Astrocyte (in vitro differentiated cells and primary cell): ENCODE results near the gene TNP2. TPM values are rescaled to one million over a fixed set of nuclear protein-coding genes. Genes with fewer than 3 reads are reported as not detected.

Experiments used
- DNase-seq: peaks from one replicate; pipeline ENCODE4 v3.0.0-alpha.2; 2010; ENCODE audit warnings: low read depth
- FAIRE-seq: peaks from 2 replicates; lab custom pipeline; 2011; peaks lifted over from hg19 to GRCh38; lab: Jason Lieb, UNC
- H2AFZ ChIP-seq: 2 replicates; pipeline ENCODE4 v1.6.0; 2012; ENCODE audit warnings: low read depth, low read length, inconsistent platforms
- H3K27ac ChIP-seq: 2 replicates; pipeline ENCODE4 v1.5.1; 2011; ENCODE audit warnings: low read depth, low read length, inconsistent platforms
- H3K27me3 ChIP-seq: 2 replicates; pipeline ENCODE4 v1.6.0; 2011; ENCODE audit warnings: low read length, inconsistent platforms; ENCODE audit not compliant: insufficient read depth
- H3K36me3 ChIP-seq: 2 replicates; pipeline ENCODE4 v1.5.1; 2011; ENCODE audit warnings: low read length, inconsistent platforms; ENCODE audit not compliant: insufficient read depth
- H3K4me1 ChIP-seq: 2 replicates; pipeline ENCODE4 v1.5.1; 2011; ENCODE audit warnings: low read length, inconsistent platforms; ENCODE audit not compliant: insufficient read depth
- H3K4me2 ChIP-seq: 2 replicates; pipeline ENCODE4 v1.6.0; 2012; ENCODE audit warnings: low read length, inconsistent platforms
- H3K4me3 ChIP-seq: 2 replicates; pipeline ENCODE4 v1.5.1; 2011; ENCODE audit warnings: low read depth, mild to moderate bottlenecking, low read length, inconsistent platforms; ENCODE audit not compliant: insufficient read depth
- H3K79me2 ChIP-seq: 2 replicates; pipeline ENCODE4 v1.6.0; 2012; ENCODE audit warnings: mild to moderate bottlenecking, low read length, inconsistent platforms; ENCODE audit not compliant: insufficient read depth
- H3K9ac ChIP-seq: 2 replicates; pipeline ENCODE4 v1.6.0; 2012; ENCODE audit warnings: mild to moderate bottlenecking, low read length, inconsistent platforms
- H3K9me3 ChIP-seq: 2 replicates; pipeline ENCODE4 v1.5.1; 2012; ENCODE audit warnings: low read depth, mild to moderate bottlenecking, low read length, inconsistent platforms; ENCODE audit not compliant: insufficient read depth
- H4K20me1 ChIP-seq: 2 replicates; pipeline ENCODE4 v1.6.0; 2012; ENCODE audit warnings: low read length, inconsistent platforms; ENCODE audit not compliant: insufficient read depth
- H3K27ac Mint-ChIP-seq: one replicate; pipeline ENCODE4 v1.8.0; 2021; ENCODE audit warnings: mild to moderate bottlenecking, mixed read lengths; ENCODE audit not compliant: unreplicated experiment
- H3K27me3 Mint-ChIP-seq: one replicate; pipeline ENCODE4 v1.8.0; 2021; ENCODE audit warnings: low read depth, mixed read lengths; ENCODE audit not compliant: unreplicated experiment
- H3K36me3 Mint-ChIP-seq: one replicate; pipeline ENCODE4 v1.8.0; 2021; ENCODE audit warnings: low read depth, mixed read lengths; ENCODE audit not compliant: unreplicated experiment
- H3K4me1 Mint-ChIP-seq: one replicate; pipeline ENCODE4 v1.8.0; 2021; ENCODE audit warnings: low read depth, mixed read lengths; ENCODE audit not compliant: unreplicated experiment
- H3K4me3 Mint-ChIP-seq: one replicate; pipeline ENCODE4 v1.8.0; 2021; ENCODE audit warnings: mild to moderate bottlenecking, moderate library complexity, mixed read lengths; ENCODE audit not compliant: unreplicated experiment
- H3K9me3 Mint-ChIP-seq: one replicate; pipeline ENCODE4 v1.8.0; 2021; ENCODE audit warnings: mild to moderate bottlenecking, mixed read lengths; ENCODE audit not compliant: unreplicated experiment
- EZH2 ChIP-seq: IDR thresholded peaks from 2 replicates; pipeline ENCODE4 v1.6.1; 2012; ENCODE audit warnings: mild to moderate bottlenecking, low read length, inconsistent platforms; ENCODE audit not compliant: insufficient read depth
- total RNA-seq: library from RNA; stranded (reverse); gene quantifications from 2 replicates; pipeline ENCODE4 v1.2.1, GENCODE V29; 2021
- TF ChIP-seq, protein P1 (sequence below): IDR thresholded peaks from 2 replicates; pipeline ENCODE4 v1.5.1; 2011; ENCODE audit warnings: low read depth, mild to moderate bottlenecking, inconsistent platforms, low read length, moderate library complexity; ENCODE audit not compliant: insufficient read depth

TNP2 gene
- total RNA-seq, 1 donor from 2014 or later, result not detected

DNA sequence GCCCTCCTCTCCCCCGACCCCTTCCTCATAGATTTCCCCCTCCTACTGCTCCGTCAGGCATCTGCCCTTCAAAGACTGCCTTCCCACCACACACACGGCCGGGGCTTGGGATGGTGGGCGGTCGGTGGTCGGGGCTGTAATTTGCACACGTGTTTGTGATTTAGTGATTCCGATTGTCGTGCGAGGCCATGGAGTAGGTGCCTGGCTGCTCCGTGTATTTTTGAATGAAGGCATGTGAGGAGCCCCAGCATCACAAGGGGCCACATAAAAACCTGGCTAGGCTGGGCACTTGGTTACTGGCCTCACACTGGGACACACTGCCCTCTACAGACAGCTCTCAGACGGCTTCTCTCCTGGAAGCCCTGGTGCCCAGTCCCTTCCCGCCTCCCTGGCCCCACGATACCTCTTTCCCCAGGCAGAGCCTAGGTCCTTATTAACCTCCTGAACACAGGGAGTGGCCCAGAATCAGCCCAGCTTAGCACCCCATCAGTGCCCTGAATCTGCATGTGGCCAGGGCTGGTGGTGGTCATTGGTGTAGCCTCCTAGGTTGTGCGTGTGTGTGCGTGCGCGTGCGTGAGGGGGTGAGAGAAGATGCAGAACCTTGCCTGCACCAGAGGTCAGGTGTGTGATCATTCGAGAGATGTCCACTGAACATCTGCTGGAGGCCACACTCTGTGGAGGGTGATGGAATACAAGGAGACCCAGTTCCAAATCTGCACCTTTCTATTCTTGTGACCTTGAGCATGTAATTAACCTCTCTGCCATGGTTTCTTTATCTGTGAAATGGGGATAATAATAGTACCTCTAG, 11.8 kb downstream of the TNP2 start:
- DNase-seq (peak; percentile 57), FAIRE-seq (no peak)
- Histone ChIP-seq H3K9ac (peak overlapping the region; percentile 95), H2AFZ (peak overlapping the region; percentile 6), H3K36me3 (no peaks in the 10 kb centered on the region), H3K27me3 (no peaks in the 10 kb centered on the region), H3K4me3 (peak overlapping the region; percentile 88), H3K4me1 (peaks cover 32% of the 10 kb centered on the region), H3K9me3 (no peaks in the 10 kb centered on the region), H4K20me1 (peaks cover 31% of the 10 kb centered on the region), H3K4me2 (peak overlapping the region; percentile 89), H3K27ac (peak overlapping the region; percentile 95), H3K79me2 (peaks cover 29% of the 10 kb centered on the region)
- Mint-ChIP-seq H3K27me3 (peaks cover 21% of the 10 kb centered on the region), H3K9me3 (no peaks in the 10 kb centered on the region), H3K27ac (peak overlapping the region; percentile 96), H3K36me3 (peaks cover 2% of the 10 kb centered on the region), H3K4me3 (peak overlapping the region; percentile 83), H3K4me1 (peaks cover 18% of the 10 kb centered on the region)
- TF ChIP-seq EZH2, result no peak
- TF ChIP-seq, protein P1, sequence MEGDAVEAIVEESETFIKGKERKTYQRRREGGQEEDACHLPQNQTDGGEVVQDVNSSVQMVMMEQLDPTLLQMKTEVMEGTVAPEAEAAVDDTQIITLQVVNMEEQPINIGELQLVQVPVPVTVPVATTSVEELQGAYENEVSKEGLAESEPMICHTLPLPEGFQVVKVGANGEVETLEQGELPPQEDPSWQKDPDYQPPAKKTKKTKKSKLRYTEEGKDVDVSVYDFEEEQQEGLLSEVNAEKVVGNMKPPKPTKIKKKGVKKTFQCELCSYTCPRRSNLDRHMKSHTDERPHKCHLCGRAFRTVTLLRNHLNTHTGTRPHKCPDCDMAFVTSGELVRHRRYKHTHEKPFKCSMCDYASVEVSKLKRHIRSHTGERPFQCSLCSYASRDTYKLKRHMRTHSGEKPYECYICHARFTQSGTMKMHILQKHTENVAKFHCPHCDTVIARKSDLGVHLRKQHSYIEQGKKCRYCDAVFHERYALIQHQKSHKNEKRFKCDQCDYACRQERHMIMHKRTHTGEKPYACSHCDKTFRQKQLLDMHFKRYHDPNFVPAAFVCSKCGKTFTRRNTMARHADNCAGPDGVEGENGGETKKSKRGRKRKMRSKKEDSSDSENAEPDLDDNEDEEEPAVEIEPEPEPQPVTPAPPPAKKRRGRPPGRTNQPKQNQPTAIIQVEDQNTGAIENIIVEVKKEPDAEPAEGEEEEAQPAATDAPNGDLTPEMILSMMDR, result peak; percentile 68

DNA sequence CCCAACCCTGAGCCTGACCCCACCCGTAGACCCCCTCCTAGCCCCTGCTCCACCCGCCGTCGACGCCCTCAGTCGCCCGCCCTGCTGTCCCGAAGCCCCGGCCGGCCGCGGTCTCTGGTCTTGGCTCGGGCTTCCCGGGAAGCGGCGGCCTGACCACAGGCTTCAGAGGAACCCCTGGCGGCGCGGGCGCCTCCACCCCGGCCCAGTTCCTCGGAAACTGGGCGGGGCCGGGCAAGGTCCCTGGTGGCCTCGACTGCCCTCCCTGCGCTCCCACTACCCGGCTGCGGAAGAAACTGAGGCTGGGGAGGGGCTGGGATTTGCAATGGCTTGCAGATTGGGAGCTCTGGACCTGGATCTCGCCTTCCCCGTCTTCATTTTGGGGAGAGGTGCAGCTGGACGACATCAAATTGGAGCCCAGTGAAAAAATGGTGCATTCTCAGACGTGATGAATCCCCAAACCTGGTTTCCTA, 12.4 kb downstream of the TNP2 start:
- FAIRE-seq (no peak), DNase-seq (peak; percentile 36)
- peak overlapping the region; percentile 89 for H3K4me3 Mint-ChIP-seq
- H3K9me3 ChIP-seq, result no peaks in the 10 kb centered on the region
- H4K20me1 ChIP-seq, result peaks cover 35% of the 10 kb centered on the region
- TF ChIP-seq, protein P1, result no peak
- no peak for TF ChIP-seq EZH2
- H3K9me3 Mint-ChIP-seq, result no peaks in the 10 kb centered on the region
- peak overlapping the region; percentile 96 for H3K27ac Mint-ChIP-seq
- peak overlapping the region; percentile 88 for H3K4me3 ChIP-seq
- no peaks in the 10 kb centered on the region for H3K27me3 ChIP-seq
- no peaks in the 10 kb centered on the region for H3K36me3 ChIP-seq
- peak overlapping the region; percentile 95 for H3K27ac ChIP-seq
- peaks cover 29% of the 10 kb centered on the region for H3K79me2 ChIP-seq
- peaks cover 21% of the 10 kb centered on the region for H3K27me3 Mint-ChIP-seq
- peaks cover 38% of the 10 kb centered on the region for H3K4me1 ChIP-seq
- peaks cover 25% of the 10 kb centered on the region for H3K4me1 Mint-ChIP-seq
- H2AFZ ChIP-seq, result peak overlapping the region; percentile 80
- H3K4me2 ChIP-seq, result peak overlapping the region; percentile 89
- peaks cover 2% of the 10 kb centered on the region for H3K36me3 Mint-ChIP-seq
- peak overlapping the region; percentile 95 for H3K9ac ChIP-seq
